ENCODE results near the gene STK39. TPM values are rescaled to one million over a fixed set of nuclear protein-coding genes. Genes with fewer than 3 reads are reported as not detected.

The STK39 gene
- total RNA-seq, 1 experiment from 2014 or later: 20.8 TPM

GRCh38 chr2:167940734-167941507 lies 306.5 kb downstream of the STK39 start:
- Histone ChIP-seq H3K4me3 (ENCODE audit: insufficient read depth, low read depth, low read length) (no peak overlapping the region), H3K27me3 (ENCODE audit: control insufficient read depth, insufficient read depth, low read length) (no peaks in the 10 kb centered on the region), H3K36me3 (replicated peaks; ENCODE audit: control insufficient read depth, insufficient read depth, low read length) (no peaks in the 10 kb centered on the region)
- no peak for DNase-seq

- Histone ChIP-seq H3K27me3 (ENCODE audit: control insufficient read depth, insufficient read depth, low read length) (no peaks in the 10 kb centered on the region), H3K4me3 (ENCODE audit: insufficient read depth, low read depth, low read length) (no peak overlapping the region), H3K36me3 (replicated peaks; ENCODE audit: control insufficient read depth, insufficient read depth, low read length) (no peaks in the 10 kb centered on the region)
Observed at GRCh38 chr2:167940346-167940725, 307.1 kb downstream of the STK39 start.

GRCh38 chr2:167939514-167940345 lies 307.7 kb downstream of the STK39 start:
- Histone ChIP-seq H3K27me3 (ENCODE audit: control insufficient read depth, insufficient read depth, low read length) (no peaks in the 10 kb centered on the region), H3K36me3 (replicated peaks; ENCODE audit: control insufficient read depth, insufficient read depth, low read length) (no peaks in the 10 kb centered on the region), H3K4me3 (ENCODE audit: insufficient read depth, low read depth, low read length) (no peak overlapping the region)
- no peak for DNase-seq

More at GRCh38 chr2:167940346-167940725, 307.1 kb downstream of the STK39 start:
- no peak for DNase-seq

GRCh38 chr2:167937403-167937802 lies 310.0 kb downstream of the STK39 start:
- no peaks in the 10 kb centered on the region for H3K27me3 ChIP-seq (ENCODE audit: control insufficient read depth, insufficient read depth, low read length)
- H3K36me3 ChIP-seq (replicated peaks; ENCODE audit: control insufficient read depth, insufficient read depth, low read length): no peaks in the 10 kb centered on the region
- no peak for DNase-seq
- H3K4me3 ChIP-seq (ENCODE audit: insufficient read depth, low read depth, low read length): no peak overlapping the region

GRCh38 chr2:167935803-167936110 lies 311.6 kb downstream of the STK39 start:
- no peaks in the 10 kb centered on the region for H3K36me3 ChIP-seq (replicated peaks; ENCODE audit: control insufficient read depth, insufficient read depth, low read length)
- no peak overlapping the region for H3K4me3 ChIP-seq (ENCODE audit: insufficient read depth, low read depth, low read length)
- H3K27me3 ChIP-seq (ENCODE audit: control insufficient read depth, insufficient read depth, low read length): no peaks in the 10 kb centered on the region
- DNase-seq: no peak

GRCh38 chr2:167933097-167933814 lies 314.1 kb downstream of the STK39 start:
- Histone ChIP-seq H3K27me3 (ENCODE audit: control insufficient read depth, insufficient read depth, low read length) (no peaks in the 10 kb centered on the region), H3K36me3 (replicated peaks; ENCODE audit: control insufficient read depth, insufficient read depth, low read length) (no peaks in the 10 kb centered on the region), H3K4me3 (ENCODE audit: insufficient read depth, low read depth, low read length) (no peak overlapping the region)
- no peak for DNase-seq

GRCh38 chr2:167932123-167932693 lies 315.2 kb downstream of the STK39 start:
- Histone ChIP-seq H3K27me3 (ENCODE audit: control insufficient read depth, insufficient read depth, low read length) (no peaks in the 10 kb centered on the region), H3K4me3 (ENCODE audit: insufficient read depth, low read depth, low read length) (no peak overlapping the region), H3K36me3 (replicated peaks; ENCODE audit: control insufficient read depth, insufficient read depth, low read length) (no peaks in the 10 kb centered on the region)
- no peak for DNase-seq

GRCh38 chr2:167929484-167929883 lies 317.9 kb downstream of the STK39 start:
- no peak overlapping the region for H3K4me3 ChIP-seq (ENCODE audit: insufficient read depth, low read depth, low read length)

GRCh38 chr2:167928434-167928833 lies 319.0 kb downstream of the STK39 start:
- Histone ChIP-seq H3K36me3 (replicated peaks; ENCODE audit: control insufficient read depth, insufficient read depth, low read length) (no peaks in the 10 kb centered on the region), H3K4me3 (ENCODE audit: insufficient read depth, low read depth, low read length) (no peak overlapping the region), H3K27me3 (ENCODE audit: control insufficient read depth, insufficient read depth, low read length) (no peaks in the 10 kb centered on the region)
- DNase-seq: peak; percentile 25

More at GRCh38 chr2:167929484-167929883, 317.9 kb downstream of the STK39 start:
- Histone ChIP-seq H3K36me3 (replicated peaks; ENCODE audit: control insufficient read depth, insufficient read depth, low read length) (no peaks in the 10 kb centered on the region), H3K27me3 (ENCODE audit: control insufficient read depth, insufficient read depth, low read length) (no peaks in the 10 kb centered on the region)
- DNase-seq: no peak

GRCh38 chr2:167925758-167926157 lies 321.6 kb downstream of the STK39 start:
- no peak overlapping the region for H3K4me3 ChIP-seq (ENCODE audit: insufficient read depth, low read depth, low read length)
- H3K36me3 ChIP-seq (replicated peaks; ENCODE audit: control insufficient read depth, insufficient read depth, low read length): no peaks in the 10 kb centered on the region
- no peaks in the 10 kb centered on the region for H3K27me3 ChIP-seq (ENCODE audit: control insufficient read depth, insufficient read depth, low read length)
- DNase-seq: no peak

- Histone ChIP-seq H3K27me3 (ENCODE audit: control insufficient read depth, insufficient read depth, low read length) (no peaks in the 10 kb centered on the region), H3K4me3 (ENCODE audit: insufficient read depth, low read depth, low read length) (no peak overlapping the region), H3K36me3 (replicated peaks; ENCODE audit: control insufficient read depth, insufficient read depth, low read length) (no peaks in the 10 kb centered on the region)
- no peak for DNase-seq
Observed at GRCh38 chr2:167924556-167924955, 322.8 kb downstream of the STK39 start.

- DNase-seq: no peak
- Histone ChIP-seq H3K4me3 (ENCODE audit: insufficient read depth, low read depth, low read length) (no peak overlapping the region), H3K36me3 (replicated peaks; ENCODE audit: control insufficient read depth, insufficient read depth, low read length) (no peaks in the 10 kb centered on the region), H3K27me3 (ENCODE audit: control insufficient read depth, insufficient read depth, low read length) (no peaks in the 10 kb centered on the region)
Observed at GRCh38 chr2:167916756-167917155, 330.6 kb downstream of the STK39 start.

- Histone ChIP-seq H3K4me3 (ENCODE audit: insufficient read depth, low read depth, low read length) (no peak overlapping the region), H3K27me3 (ENCODE audit: control insufficient read depth, insufficient read depth, low read length) (no peaks in the 10 kb centered on the region), H3K36me3 (replicated peaks; ENCODE audit: control insufficient read depth, insufficient read depth, low read length) (no peaks in the 10 kb centered on the region)
- DNase-seq: no peak
Observed at GRCh38 chr2:167914969-167915368, 332.4 kb downstream of the STK39 start.

GRCh38 chr2:167908786-167909185 lies 338.6 kb downstream of the STK39 start:
- H3K4me3 ChIP-seq (ENCODE audit: insufficient read depth, low read depth, low read length): no peak overlapping the region
- DNase-seq: no peak
- no peaks in the 10 kb centered on the region for H3K36me3 ChIP-seq (replicated peaks; ENCODE audit: control insufficient read depth, insufficient read depth, low read length)

More at GRCh38 chr2:167908786-167909185, 338.6 kb downstream of the STK39 start:
- no peaks in the 10 kb centered on the region for H3K27me3 ChIP-seq (ENCODE audit: control insufficient read depth, insufficient read depth, low read length)
